Measurements from ENCODE around the gene ENPP4.

ENPP4 gene

DNA sequence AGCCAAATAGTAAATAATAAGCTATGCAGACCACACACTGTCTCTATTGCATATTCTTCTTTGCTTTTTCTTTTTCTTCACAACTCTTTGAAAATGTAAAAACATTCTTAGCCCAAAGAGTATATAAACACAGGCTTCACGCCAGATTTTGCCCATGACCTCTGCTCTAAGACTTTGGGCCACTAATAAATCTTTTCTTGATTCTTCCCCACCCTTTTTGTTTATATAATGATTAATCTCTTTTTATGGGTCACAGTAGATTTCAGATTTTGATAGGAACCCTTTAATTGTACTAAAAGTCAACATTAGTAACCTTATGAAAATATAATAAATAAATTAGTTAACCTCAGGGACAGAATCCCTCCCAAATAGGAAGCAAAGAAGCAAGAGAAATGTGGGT is 56.8 kb downstream of the ENPP4 start:
- in situ Hi-C loops (cut with MboI; ENCODE audit: low sequenced_read_pairs, unreplicated experiment) = no loop called here
- TF ChIP-seq, protein P1, sequence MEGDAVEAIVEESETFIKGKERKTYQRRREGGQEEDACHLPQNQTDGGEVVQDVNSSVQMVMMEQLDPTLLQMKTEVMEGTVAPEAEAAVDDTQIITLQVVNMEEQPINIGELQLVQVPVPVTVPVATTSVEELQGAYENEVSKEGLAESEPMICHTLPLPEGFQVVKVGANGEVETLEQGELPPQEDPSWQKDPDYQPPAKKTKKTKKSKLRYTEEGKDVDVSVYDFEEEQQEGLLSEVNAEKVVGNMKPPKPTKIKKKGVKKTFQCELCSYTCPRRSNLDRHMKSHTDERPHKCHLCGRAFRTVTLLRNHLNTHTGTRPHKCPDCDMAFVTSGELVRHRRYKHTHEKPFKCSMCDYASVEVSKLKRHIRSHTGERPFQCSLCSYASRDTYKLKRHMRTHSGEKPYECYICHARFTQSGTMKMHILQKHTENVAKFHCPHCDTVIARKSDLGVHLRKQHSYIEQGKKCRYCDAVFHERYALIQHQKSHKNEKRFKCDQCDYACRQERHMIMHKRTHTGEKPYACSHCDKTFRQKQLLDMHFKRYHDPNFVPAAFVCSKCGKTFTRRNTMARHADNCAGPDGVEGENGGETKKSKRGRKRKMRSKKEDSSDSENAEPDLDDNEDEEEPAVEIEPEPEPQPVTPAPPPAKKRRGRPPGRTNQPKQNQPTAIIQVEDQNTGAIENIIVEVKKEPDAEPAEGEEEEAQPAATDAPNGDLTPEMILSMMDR (IDR thresholded peaks at IDR 0.05; ENCODE audit: borderline replicate concordance, control extremely low read depth, extremely low read depth, insufficient read depth, missing control alignments) = no peak
- no peak for DNase-seq (ENCODE audit: low spot score)

DNA sequence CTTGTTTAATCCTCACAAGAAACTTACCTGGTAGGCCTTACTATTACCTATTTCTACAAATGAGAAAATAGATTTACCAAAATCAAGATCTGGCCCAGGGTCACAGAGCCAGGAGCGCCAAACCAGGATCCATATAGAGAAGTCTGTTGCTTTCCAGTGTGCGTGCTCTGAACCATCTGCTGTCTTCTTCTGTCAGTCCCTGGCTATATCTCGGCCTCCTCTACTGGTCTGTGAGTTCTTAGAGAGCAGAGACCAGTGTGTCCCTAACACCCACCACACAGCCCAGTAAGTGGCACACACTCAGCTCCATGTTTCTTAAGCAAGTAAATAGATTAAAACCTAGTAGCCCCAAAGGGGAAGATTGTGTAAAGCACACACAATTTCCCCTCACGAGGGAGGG is 59.9 kb downstream of the ENPP4 start:
- no peak for DNase-seq (ENCODE audit: low spot score)
- TF ChIP-seq, protein P1 (IDR thresholded peaks at IDR 0.05; ENCODE audit: borderline replicate concordance, control extremely low read depth, extremely low read depth, insufficient read depth, missing control alignments) = no peak
- in situ Hi-C loops (cut with MboI; ENCODE audit: low sequenced_read_pairs, unreplicated experiment) = no loop called here

DNA sequence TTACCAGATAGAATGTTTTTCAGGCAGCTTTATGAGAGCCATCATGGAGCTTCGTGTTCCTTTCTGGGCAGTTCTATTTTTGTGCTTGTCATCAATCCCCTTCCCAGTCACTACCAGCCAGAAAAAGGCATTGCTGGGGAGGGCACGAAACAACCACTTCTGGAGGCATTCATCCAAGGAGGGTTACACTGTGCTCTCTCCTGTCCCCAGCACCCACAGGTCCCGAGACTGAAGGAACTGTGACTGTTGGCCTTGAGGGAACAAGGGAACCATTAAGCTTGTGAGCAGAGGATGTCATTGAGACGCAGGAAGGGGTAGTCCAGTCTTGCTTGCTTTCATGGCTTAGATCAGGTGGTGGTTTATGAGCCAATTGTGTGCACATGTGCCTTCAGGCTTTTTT is 61.1 kb downstream of the ENPP4 start:
- TF ChIP-seq, protein P1 (IDR thresholded peaks at IDR 0.05; ENCODE audit: borderline replicate concordance, control extremely low read depth, extremely low read depth, insufficient read depth, missing control alignments) = no peak
- no peak for DNase-seq (ENCODE audit: low spot score)
- in situ Hi-C loops (cut with MboI; ENCODE audit: low sequenced_read_pairs, unreplicated experiment) = no loop called here

DNA sequence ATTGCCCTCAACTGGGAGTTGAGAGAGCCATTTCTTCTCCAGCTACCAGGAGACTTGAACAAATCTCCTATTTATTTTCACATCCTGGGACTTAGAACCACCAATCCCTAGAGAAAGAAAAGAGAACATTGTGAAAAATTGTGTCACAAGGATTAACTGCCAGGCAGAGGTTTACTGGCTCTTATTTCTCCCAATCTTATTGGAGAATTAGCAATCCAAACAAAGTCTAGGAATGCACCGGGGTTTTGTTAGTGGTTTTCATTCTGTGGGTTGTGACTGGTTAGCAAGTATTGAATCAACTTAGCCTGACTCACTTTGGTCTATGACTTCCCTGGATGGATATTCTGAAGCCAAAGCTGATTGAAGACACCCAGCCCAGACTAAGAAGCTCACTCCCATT is 62.2 kb downstream of the ENPP4 start:
- DNase-seq (ENCODE audit: low spot score) = no peak
- in situ Hi-C loops (cut with MboI; ENCODE audit: low sequenced_read_pairs, unreplicated experiment) = no loop called here
- TF ChIP-seq, protein P1 (IDR thresholded peaks at IDR 0.05; ENCODE audit: borderline replicate concordance, control extremely low read depth, extremely low read depth, insufficient read depth, missing control alignments) = no peak

Data from GM13976 (cell line).